ENCODE results near the gene EFCAB6. TPM values are rescaled to one million over a fixed set of nuclear protein-coding genes. Genes with fewer than 3 reads are reported as not detected.

Gene EFCAB6
- total RNA-seq, 1 donor from 2014 or later, result 1.1 TPM

- H3K4me3 Mint-ChIP-seq (ENCODE audit: unreplicated experiment), result no peak overlapping the region
- no peak overlapping the region for H3K27ac Mint-ChIP-seq (ENCODE audit: unreplicated experiment)
- no peaks in the 10 kb centered on the region for H3K9me3 Mint-ChIP-seq (ENCODE audit: low read depth)
Measured at GRCh38 chr22:43530349-43531201, 281.5 kb downstream of the EFCAB6 start.

GRCh38 chr22:43529934-43530333 is 282.2 kb downstream of the EFCAB6 start:
- H3K9me3 Mint-ChIP-seq (ENCODE audit: low read depth), result no peaks in the 10 kb centered on the region
- peaks cover 9% of the 10 kb centered on the region for H3K27me3 Mint-ChIP-seq (ENCODE audit: low read depth)
- no peaks in the 10 kb centered on the region for H3K4me1 Mint-ChIP-seq (ENCODE audit: low read depth)
- no peak for DNase-seq (ENCODE audit: low spot score)
- no peak for TF ChIP-seq CTCF (IDR thresholded peaks at IDR 0.05)
- H3K4me3 Mint-ChIP-seq (ENCODE audit: unreplicated experiment), result no peak overlapping the region
- H3K27ac Mint-ChIP-seq (ENCODE audit: unreplicated experiment), result no peak overlapping the region
- H3K36me3 Mint-ChIP-seq (ENCODE audit: low read depth), result no peaks in the 10 kb centered on the region

More at GRCh38 chr22:43530349-43531201, 281.5 kb downstream of the EFCAB6 start:
- Mint-ChIP-seq H3K27me3 (ENCODE audit: low read depth) (peaks cover 9% of the 10 kb centered on the region), H3K36me3 (ENCODE audit: low read depth) (no peaks in the 10 kb centered on the region), H3K4me1 (ENCODE audit: low read depth) (no peaks in the 10 kb centered on the region)
- no peak for DNase-seq (ENCODE audit: low spot score)
- TF ChIP-seq CTCF (IDR thresholded peaks at IDR 0.05), result no peak

GRCh38 chr22:43529461-43529860 is 282.6 kb downstream of the EFCAB6 start:
- no peak for TF ChIP-seq CTCF (IDR thresholded peaks at IDR 0.05)
- Mint-ChIP-seq H3K9me3 (ENCODE audit: low read depth) (no peaks in the 10 kb centered on the region), H3K4me1 (ENCODE audit: low read depth) (no peaks in the 10 kb centered on the region), H3K36me3 (ENCODE audit: low read depth) (no peaks in the 10 kb centered on the region), H3K27ac (ENCODE audit: unreplicated experiment) (no peak overlapping the region), H3K27me3 (ENCODE audit: low read depth) (peaks cover 6% of the 10 kb centered on the region), H3K4me3 (ENCODE audit: unreplicated experiment) (no peak overlapping the region)
- no peak for DNase-seq (ENCODE audit: low spot score)

- no peak for TF ChIP-seq CTCF (IDR thresholded peaks at IDR 0.05)
- no peak overlapping the region for H3K4me3 Mint-ChIP-seq (ENCODE audit: unreplicated experiment)
- H3K36me3 Mint-ChIP-seq (ENCODE audit: low read depth), result no peaks in the 10 kb centered on the region
- H3K9me3 Mint-ChIP-seq (ENCODE audit: low read depth), result no peaks in the 10 kb centered on the region
- H3K4me1 Mint-ChIP-seq (ENCODE audit: low read depth), result no peaks in the 10 kb centered on the region
- H3K27me3 Mint-ChIP-seq (ENCODE audit: low read depth), result peaks cover 6% of the 10 kb centered on the region
- no peak for DNase-seq (ENCODE audit: low spot score)
- H3K27ac Mint-ChIP-seq (ENCODE audit: unreplicated experiment), result no peak overlapping the region
Measured at GRCh38 chr22:43528601-43529360, 283.3 kb downstream of the EFCAB6 start.

- no peak for TF ChIP-seq CTCF (IDR thresholded peaks at IDR 0.05)
Measured at GRCh38 chr22:43526946-43527345, 285.2 kb downstream of the EFCAB6 start.

More at GRCh38 chr22:43526946-43527345, 285.2 kb downstream of the EFCAB6 start:
- H3K4me3 Mint-ChIP-seq (ENCODE audit: unreplicated experiment), result no peak overlapping the region
- no peak overlapping the region for H3K27ac Mint-ChIP-seq (ENCODE audit: unreplicated experiment)
- no peaks in the 10 kb centered on the region for H3K4me1 Mint-ChIP-seq (ENCODE audit: low read depth)
- no peak for DNase-seq (ENCODE audit: low spot score)
- no peaks in the 10 kb centered on the region for H3K9me3 Mint-ChIP-seq (ENCODE audit: low read depth)
- peaks cover 6% of the 10 kb centered on the region for H3K27me3 Mint-ChIP-seq (ENCODE audit: low read depth)
- H3K36me3 Mint-ChIP-seq (ENCODE audit: low read depth), result no peaks in the 10 kb centered on the region

Measured in chondrocyte (in vitro differentiated cells).